B cell (primary cell): ENCODE results near the gene PTPN6. TPM values are rescaled to one million over a fixed set of nuclear protein-coding genes. Genes with fewer than 3 reads are reported as not detected.

Experiments used
- ATAC-seq: fragments of 200-7000 bp; cut with Tn5 transposase; one replicate; pipeline ENCODE4 v1.10.0; 2021; ENCODE audit warnings: low read depth, mild to moderate bottlenecking, moderate number of reproducible peaks, moderate library complexity
- CTCF ChIA-PET: fragments of 350-600 bp; sonication (Branson Sonifier 250); formaldehyde crosslinking; loops from one replicate; lab custom pipeline; 2021; ENCODE audit warnings: antibody characterized with exemption, inconsistent platforms; lab: Charles Lee
- POLR2A ChIA-PET: fragments of 350-600 bp; sonication (Branson Sonifier 250); formaldehyde crosslinking; loops from one replicate; lab custom pipeline; 2021; ENCODE audit warnings: antibody characterized with exemption; lab: Charles Lee
- DNase-seq: peaks from one replicate; pipeline ENCODE4 v3.0.0; 2013
- H2AFZ ChIP-seq: 2 replicates; pipeline ENCODE4 v1.6.1; 2012; ENCODE audit warnings: mild to moderate bottlenecking, low read depth, low read length; ENCODE audit not compliant: insufficient read depth, poor library complexity, severe bottlenecking
- H3K27ac ChIP-seq, 2 donors: 1 replicate in 1 of 2; 2 replicates in 1 of 2; pipeline ENCODE4 v1.5.1; 2012 to 2013; ENCODE audit warnings: low read length in 2 of 2, mild to moderate bottlenecking in 2 of 2, moderate library complexity in 1 of 2
- H3K27me3 ChIP-seq, 4 experiments: fragments of 200-600 bp in 1 of 4; sonication (generic) in 1 of 4; replicated peaks in 1 of 4; 1 replicate in 2 of 4; 2 replicates in 2 of 4; pipeline versions ENCODE4 v1.6.1 to v1.7.0; 2013 to 2016; ENCODE audit warnings: low read length in 3 of 4, mild to moderate bottlenecking in 2 of 4, mixed read lengths in 1 of 4, moderate library complexity in 1 of 4; ENCODE audit not compliant: insufficient read depth in 4 of 4, control insufficient read depth in 3 of 4; ENCODE audit errors: control extremely low read depth in 1 of 4
- H3K36me3 ChIP-seq, 2 experiments: replicated peaks in 1 of 2; 1 replicate in 1 of 2; 2 replicates in 1 of 2; pipeline versions ENCODE4 v1.6.1 to v1.7.1; 2013; ENCODE audit warnings: low read length in 1 of 2; ENCODE audit not compliant: insufficient read depth in 2 of 2, control insufficient read depth in 1 of 2; ENCODE audit errors: control extremely low read depth in 1 of 2, extremely low read depth in 1 of 2
- H3K4me1 ChIP-seq, 2 donors: fragments of 200-600 bp in 1 of 2; sonication (generic) in 1 of 2; 1 replicate in 1 of 2; 2 replicates in 1 of 2; pipeline versions ENCODE4 v1.5.1 to v1.6.1; 2013 to 2017; ENCODE audit warnings: low read length in 2 of 2; ENCODE audit not compliant: control insufficient read depth in 2 of 2, insufficient read depth in 2 of 2
- H3K4me2 ChIP-seq: replicated peaks from 2 replicates; pipeline ENCODE3; 2012; ENCODE audit warnings: mild to moderate bottlenecking, low read depth, low read length; ENCODE audit not compliant: poor library complexity, severe bottlenecking
- H3K4me3 ChIP-seq, 5 experiments: fragments of 200-600 bp in 1 of 5; sonication (generic) in 1 of 5; 1 replicate in 3 of 5; 2 replicates in 2 of 5; pipeline versions ENCODE4 v1.5.1 to v1.7.0; 2011 to 2016; ENCODE audit warnings: low read length in 4 of 5, mild to moderate bottlenecking in 4 of 5, low read depth in 2 of 5, control low read depth in 1 of 5, moderate library complexity in 1 of 5; ENCODE audit not compliant: insufficient read depth in 1 of 5; ENCODE audit errors: control extremely low read depth in 1 of 5, extremely low read depth in 1 of 5
- H3K79me2 ChIP-seq: fragments of 200-600 bp; sonication (generic); one replicate; pipeline ENCODE4 v1.6.0; 2016; ENCODE audit warnings: low read length; ENCODE audit not compliant: control insufficient read depth, insufficient read depth
- H3K9ac ChIP-seq: fragments of 200-600 bp; sonication (generic); 2 replicates; pipeline ENCODE4 v1.6.1; 2017; ENCODE audit warnings: mild to moderate bottlenecking, low read length, moderate library complexity
- H3K9me3 ChIP-seq, 3 donors: one replicate each; pipeline versions ENCODE4 v1.6.1 to v1.7.1; 2013; ENCODE audit warnings: low read length in 2 of 3; ENCODE audit not compliant: control insufficient read depth in 2 of 3, insufficient read depth in 1 of 3; ENCODE audit errors: control extremely low read depth in 1 of 3
- H4K20me1 ChIP-seq: 2 replicates; pipeline ENCODE4 v1.6.0; 2012; ENCODE audit warnings: mild to moderate bottlenecking, low read length; ENCODE audit not compliant: insufficient read depth, control insufficient read depth, poor library complexity, severe bottlenecking
- H3K27ac Mint-ChIP-seq: one replicate; pipeline ENCODE4 v1.8.0; 2021; ENCODE audit warnings: mixed read lengths
- H3K27me3 Mint-ChIP-seq: one replicate; pipeline ENCODE4 v1.8.0; 2021; ENCODE audit warnings: mixed read lengths
- H3K4me1 Mint-ChIP-seq: one replicate; pipeline ENCODE4 v1.8.0; 2021; ENCODE audit warnings: mixed read lengths
- H3K4me3 Mint-ChIP-seq: one replicate; pipeline ENCODE4 v1.8.0; 2021; ENCODE audit warnings: mixed read lengths
- H3K9me3 Mint-ChIP-seq: one replicate; pipeline ENCODE4 v1.8.0; 2022; ENCODE audit warnings: mixed read lengths; ENCODE audit not compliant: insufficient read depth
- EZH2 ChIP-seq: IDR thresholded peaks from 2 replicates; pipeline ENCODE4 v1.6.1; 2012; ENCODE audit warnings: borderline replicate concordance, low read depth, mild to moderate bottlenecking, moderate library complexity, low read length; ENCODE audit not compliant: insufficient read depth, poor library complexity, severe bottlenecking
- WGBS: methylation state at CpG from one replicate; pipeline ENCODE4 v1.1.5; 2013; ENCODE audit warnings: missing lambda C conversion rate; ENCODE audit not compliant: insufficient coverage; 5-methylcytosine and 5-hydroxymethylcytosine counted together
- intact Hi-C: fragments of 100-400 bp; cut with micrococcal nuclease; formaldehyde crosslinking; loops from one replicate; pipeline ENCODE4 v1.10.0; 2022
- polyA plus RNA-seq: library from polyadenylated mRNA; depleted of rRNA; stranded (reverse); fragments of >200 nt; gene quantifications from 2 replicates; pipeline ENCODE4 v1.2.3, GENCODE V29; 2012
- total RNA-seq, 2 donors: library from RNA; stranded (reverse); fragments of 120-200 nt in 1 of 2; gene quantifications; 1 replicate in 1 of 2; 2 replicates in 1 of 2; pipeline versions ENCODE4 v1.2.3 to v1.2.4, GENCODE V29; 2013 to 2022
- TF ChIP-seq, protein P1 (sequence below): fragments of 200-600 bp; IDR thresholded peaks from one replicate; pipeline ENCODE4 v1.8.0; 2022; ENCODE audit warnings: antibody characterized with exemption, mild to moderate bottlenecking

The PTPN6 gene
- total and polyA plus RNA-seq, 2 donors (not counting 1 experiment from before 2014, with no cell fraction given): 312 to 874 TPM

- no peak for TF ChIP-seq EZH2
- TF ChIP-seq, protein P1, sequence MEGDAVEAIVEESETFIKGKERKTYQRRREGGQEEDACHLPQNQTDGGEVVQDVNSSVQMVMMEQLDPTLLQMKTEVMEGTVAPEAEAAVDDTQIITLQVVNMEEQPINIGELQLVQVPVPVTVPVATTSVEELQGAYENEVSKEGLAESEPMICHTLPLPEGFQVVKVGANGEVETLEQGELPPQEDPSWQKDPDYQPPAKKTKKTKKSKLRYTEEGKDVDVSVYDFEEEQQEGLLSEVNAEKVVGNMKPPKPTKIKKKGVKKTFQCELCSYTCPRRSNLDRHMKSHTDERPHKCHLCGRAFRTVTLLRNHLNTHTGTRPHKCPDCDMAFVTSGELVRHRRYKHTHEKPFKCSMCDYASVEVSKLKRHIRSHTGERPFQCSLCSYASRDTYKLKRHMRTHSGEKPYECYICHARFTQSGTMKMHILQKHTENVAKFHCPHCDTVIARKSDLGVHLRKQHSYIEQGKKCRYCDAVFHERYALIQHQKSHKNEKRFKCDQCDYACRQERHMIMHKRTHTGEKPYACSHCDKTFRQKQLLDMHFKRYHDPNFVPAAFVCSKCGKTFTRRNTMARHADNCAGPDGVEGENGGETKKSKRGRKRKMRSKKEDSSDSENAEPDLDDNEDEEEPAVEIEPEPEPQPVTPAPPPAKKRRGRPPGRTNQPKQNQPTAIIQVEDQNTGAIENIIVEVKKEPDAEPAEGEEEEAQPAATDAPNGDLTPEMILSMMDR: no peak
- Histone ChIP-seq H3K9ac (peak overlapping the region; percentile 72), H3K9me3 (no peaks in the 10 kb centered on the region), H3K4me3 (peak overlapping the region in 4 of 5 experiments; percentile 38 to 85 (median 60)), H3K27ac (peak overlapping the region; percentile 62 to 81), H3K27me3 (no peaks in the 10 kb centered on the region), H3K36me3 (peaks cover 0 to 4% of the 10 kb centered on the region in 2 experiments), H4K20me1 (no peaks in the 10 kb centered on the region), H3K4me2 (peak overlapping the region; percentile 97), H3K79me2 (peaks cover 35% of the 10 kb centered on the region), H2AFZ (peak overlapping the region; percentile 90), H3K4me1 (peaks cover 22 to 37% of the 10 kb centered on the region in 2 donors)
- ChIA-PET CTCF (interaction anchor here (0.6 to 2.0 kb wide), 10 partner anchors 8 to 316 kb away, joined by 3 to 14 read pairs (median 4); partner anchors contain the start of genes C12orf57, LPCAT3, RNU7-1 and SPSB2), POLR2A (interaction anchor here (0.9 to 6.4 kb wide), 6 partner anchors 7 to 16 kb away, joined by 3 to 37 read pairs (median 4); partner anchors contain the start of genes C12orf57, ENO2 and RNU7-1)
- Mint-ChIP-seq H3K27ac (peak overlapping the region; percentile 97), H3K4me3 (peak overlapping the region; percentile 88), H3K4me1 (peaks cover 46% of the 10 kb centered on the region), H3K27me3 (no peaks in the 10 kb centered on the region), H3K9me3 (no peaks in the 10 kb centered on the region)
- DNase-seq: no peak
- ATAC-seq: no peak
- WGBS: 15% methylated on average over 12 of the region's 19 CpGs
- intact Hi-C loops: loop anchor here (1.0 kb wide), 1 partner anchor 8 kb away; no protein-coding TSS in a partner anchor
These were observed 22.3 kb upstream of the PTPN6 start for GRCh38 chr12:6928703-6929407.
